ENCODE data around the gene AZU1. TPM values are rescaled to one million over a fixed set of nuclear protein-coding genes. Genes with fewer than 3 reads are reported as not detected.

AZU1 gene
- total RNA-seq, 2 experiments from 2014 or later, result not detected

- no peaks in the 10 kb centered on the region for H3K9me3 Mint-ChIP-seq
- no peak overlapping the region for H3K27ac Mint-ChIP-seq
- H3K4me3 Mint-ChIP-seq, result no peak overlapping the region
- no peak for DNase-seq
- ChIA-PET CTCF (no interaction called here), POLR2A (interaction anchor here (0.5 to 2.2 kb wide), 3 partner anchors 12 to 25 kb away, joined by 3 to 5 read pairs (median 3); no protein-coding TSS in a partner anchor)
- TF ChIP-seq CTCF (IDR thresholded peaks at IDR 0.05), result no peak
- peaks cover 5% of the 10 kb centered on the region for H3K36me3 Mint-ChIP-seq (ENCODE audit: low read depth)
- peaks cover 10% of the 10 kb centered on the region for H3K27me3 Mint-ChIP-seq
- intact Hi-C loops (cut with micrococcal nuclease), result no loop called here
- H3K4me1 Mint-ChIP-seq (ENCODE audit: low read depth), result no peaks in the 10 kb centered on the region
- no peak for ATAC-seq
These were observed 6.3 kb upstream of the AZU1 start for GRCh38 chr19:821231-821824.

- Mint-ChIP-seq H3K27ac (no peak within 1 kb of the TSS), H3K4me3 (no peak within 1 kb of the TSS), H3K36me3 (ENCODE audit: low read depth) (peaks cover under 1% of the 10 kb centered on the region), H3K27me3 (peaks cover 10% of the 10 kb centered on the region), H3K4me1 (ENCODE audit: low read depth) (no peaks in the 10 kb centered on the region), H3K9me3 (no peaks in the 10 kb centered on the region)
- ChIA-PET CTCF (no interaction called here), POLR2A (interaction anchor here (0.6 kb wide), 1 partner anchor 32 kb away, joined by 3 read pairs; no protein-coding TSS in a partner anchor)
- no peak for DNase-seq
- no peak for TF ChIP-seq CTCF (IDR thresholded peaks at IDR 0.05)
- ATAC-seq, result peak; percentile 10
- intact Hi-C loops (cut with micrococcal nuclease), result no loop called here
These were observed 5.7 kb upstream of the AZU1 start, which contains the start of gene PLPPR3 for GRCh38 chr19:821825-822503. Gene PLPPR3 (minus strand): TSS chr19:821955. CDS start chr19:821559, 396 bp downstream.

- no peak for ATAC-seq
- no peaks in the 10 kb centered on the region for H3K36me3 Mint-ChIP-seq (ENCODE audit: low read depth)
- no peak overlapping the region for H3K4me3 Mint-ChIP-seq
- ChIA-PET POLR2A (interaction anchor here (1.1 kb wide), 1 partner anchor 20 kb away, joined by 3 read pairs; no protein-coding TSS in a partner anchor), CTCF (no interaction called here)
- no peak for TF ChIP-seq CTCF (IDR thresholded peaks at IDR 0.05)
- H3K27me3 Mint-ChIP-seq, result peaks cover 10% of the 10 kb centered on the region
- no peak for DNase-seq
- no peaks in the 10 kb centered on the region for H3K4me1 Mint-ChIP-seq (ENCODE audit: low read depth)
- H3K9me3 Mint-ChIP-seq, result no peaks in the 10 kb centered on the region
- intact Hi-C loops (cut with micrococcal nuclease), result no loop called here
- H3K27ac Mint-ChIP-seq, result no peak overlapping the region
These were observed 4.0 kb upstream of the AZU1 start for GRCh38 chr19:823565-824121.

- H3K27me3 Mint-ChIP-seq, result peaks cover 10% of the 10 kb centered on the region
- H3K4me3 Mint-ChIP-seq, result no peak overlapping the region
- no peak for DNase-seq
- ATAC-seq, result no peak
- ChIA-PET POLR2A (interaction anchor here (0.7 to 1.1 kb wide), 2 partner anchors 21 to 22 kb away, joined by 3 read pairs; no protein-coding TSS in a partner anchor), CTCF (no interaction called here)
- intact Hi-C loops (cut with micrococcal nuclease), result no loop called here
- no peak overlapping the region for H3K27ac Mint-ChIP-seq
- TF ChIP-seq CTCF (IDR thresholded peaks at IDR 0.05), result no peak
- no peaks in the 10 kb centered on the region for H3K36me3 Mint-ChIP-seq (ENCODE audit: low read depth)
- H3K9me3 Mint-ChIP-seq, result no peaks in the 10 kb centered on the region
- H3K4me1 Mint-ChIP-seq (ENCODE audit: low read depth), result no peaks in the 10 kb centered on the region
These were observed 2.8 kb upstream of the AZU1 start for GRCh38 chr19:824885-825284.

Data from activated CD8-positive, alpha-beta T cell treated with anti-CD3 and anti-CD28 coated beads for 36 hours (primary cell).